Subcutaneous abdominal adipose tissue (tissue), 5 donors: ENCODE measurements around the gene NLRP5.
"Not testable (repeated sequence)": the region's sequence is repeated elsewhere in the genome, so short reads cannot be mapped to it uniquely, and the experiment has no call there.

Source experiments
- H3K27ac ChIP-seq: one replicate; pipeline ENCODE4 v1.7.0; 2013; ENCODE audit warnings: low read depth, mild to moderate bottlenecking, inconsistent platforms, low read length, moderate library complexity
- H3K27me3 ChIP-seq, 5 donors: one replicate each; pipeline ENCODE4 v1.7.0; 2013; ENCODE audit warnings: low read length in 5 of 5, inconsistent platforms in 1 of 5; ENCODE audit not compliant: control insufficient read depth in 5 of 5, insufficient read depth in 4 of 5
- H3K36me3 ChIP-seq, 5 donors: one replicate each; pipeline ENCODE4 v1.7.0; 2013; ENCODE audit warnings: low read length in 5 of 5; ENCODE audit not compliant: control insufficient read depth in 5 of 5, insufficient read depth in 5 of 5
- H3K4me1 ChIP-seq, 5 donors: one replicate each; pipeline ENCODE4 v1.7.0; 2013; ENCODE audit warnings: low read length in 5 of 5, mild to moderate bottlenecking in 3 of 5, moderate library complexity in 1 of 5; ENCODE audit not compliant: control insufficient read depth in 5 of 5, insufficient read depth in 5 of 5
- H3K4me3 ChIP-seq, 5 donors: one replicate each; pipeline ENCODE4 v1.7.0; 2013; ENCODE audit warnings: low read length in 5 of 5, low read depth in 1 of 5
- H3K9ac ChIP-seq, 5 donors: one replicate each; pipeline ENCODE4 v1.7.0; 2013; ENCODE audit warnings: low read length in 5 of 5, mild to moderate bottlenecking in 4 of 5, moderate library complexity in 3 of 5
- H3K9me3 ChIP-seq, 5 donors: one replicate each; pipeline ENCODE4 v1.7.0; 2013; ENCODE audit warnings: low read length in 5 of 5; ENCODE audit not compliant: control insufficient read depth in 5 of 5
- donor health status: healthy.
- donor health status: healthy.
- donor health status: healthy.
- donor health status: healthy.
- donor health status: healthy.

NLRP5 gene

DNA sequence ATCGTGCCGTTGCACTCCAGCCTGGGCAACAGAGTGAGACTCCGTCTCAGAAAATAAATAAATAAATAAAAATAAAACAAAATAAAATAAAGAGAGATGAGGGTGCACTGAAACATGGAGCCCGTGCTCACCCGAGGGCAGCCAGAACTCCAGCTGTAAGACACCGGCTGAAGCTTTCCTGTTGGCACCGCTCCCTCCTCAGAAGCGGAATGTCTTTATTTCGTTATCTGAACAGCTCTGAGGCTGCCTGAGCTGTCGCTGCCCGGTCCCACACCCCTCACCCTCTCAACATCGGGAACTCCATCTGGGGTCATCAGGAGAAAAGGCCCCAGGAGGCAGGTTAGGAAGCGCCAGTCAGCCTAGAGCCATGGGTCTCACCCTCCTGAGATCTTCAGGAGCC lies 110.1 kb downstream of the NLRP5 start:
- H3K9ac ChIP-seq = no peak overlapping the region
- peaks cover 0 to 66% (median 42%) of the 10 kb centered on the region in 5 donors for H3K36me3 ChIP-seq
- peaks cover 0 to 19% (median 5%) of the 10 kb centered on the region in 5 donors for H3K4me1 ChIP-seq
- no peaks in the 10 kb centered on the region for H3K9me3 ChIP-seq
- no peak overlapping the region for H3K27ac ChIP-seq
- no peak overlapping the region for H3K4me3 ChIP-seq
- H3K27me3 ChIP-seq = no peaks in the 10 kb centered on the region

DNA sequence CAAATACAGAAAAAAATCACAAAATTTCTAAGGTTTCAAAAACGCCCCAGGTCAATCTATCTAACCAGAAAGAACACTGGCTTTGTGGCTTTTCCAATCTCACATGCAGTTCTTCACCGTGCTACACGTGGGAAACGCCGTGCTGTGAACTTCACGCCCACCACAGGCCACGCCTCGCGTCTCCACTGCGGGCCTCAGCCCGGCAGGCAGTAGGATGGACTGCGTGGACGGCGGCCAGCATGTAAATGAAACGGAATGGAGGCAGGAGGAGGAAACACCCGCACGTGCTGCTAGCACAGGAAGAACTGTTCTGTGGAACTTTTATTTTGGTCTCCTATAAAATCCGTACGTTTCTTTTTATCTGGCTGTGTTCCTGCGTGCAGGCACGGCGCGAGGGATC lies 110.7 kb downstream of the NLRP5 start:
- no peaks in the 10 kb centered on the region for H3K9me3 ChIP-seq
- no peak overlapping the region for H3K4me3 ChIP-seq
- peaks cover 0 to 72% (median 48%) of the 10 kb centered on the region in 5 donors for H3K36me3 ChIP-seq
- H3K4me1 ChIP-seq = peaks cover 0 to 14% (median 0%) of the 10 kb centered on the region in 5 donors
- no peaks in the 10 kb centered on the region for H3K27me3 ChIP-seq
- H3K27ac ChIP-seq = no peak overlapping the region
- H3K9ac ChIP-seq = no peak overlapping the region

DNA sequence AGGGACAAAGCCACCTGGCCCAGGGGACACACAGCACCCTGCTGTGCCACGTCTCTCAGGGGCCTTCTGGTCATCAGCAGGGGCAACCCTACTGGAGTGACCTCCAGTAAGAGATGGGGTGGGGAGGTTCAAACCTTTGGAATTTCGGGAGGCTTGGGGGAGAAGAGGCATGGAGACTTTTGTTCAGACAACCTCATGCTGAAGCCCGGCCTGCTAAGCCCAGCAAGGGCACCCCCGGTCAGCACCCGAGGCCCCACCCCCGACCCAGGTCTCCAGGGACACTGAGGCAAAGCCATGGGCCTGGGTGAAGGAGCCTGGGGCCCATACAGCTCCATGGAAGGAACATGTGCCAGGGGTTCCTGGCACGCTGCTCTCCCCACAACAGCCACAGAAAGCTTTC lies 111.2 kb downstream of the NLRP5 start:
- Histone ChIP-seq H3K27me3 (no peaks in the 10 kb centered on the region), H3K9ac (no peak overlapping the region), H3K36me3 (peaks cover 0 to 76% (median 52%) of the 10 kb centered on the region in 5 donors), H3K27ac (no peak overlapping the region), H3K4me1 (peaks cover 0 to 12% (median 0%) of the 10 kb centered on the region in 5 donors), H3K9me3 (no peaks in the 10 kb centered on the region), H3K4me3 (no peak overlapping the region)

DNA sequence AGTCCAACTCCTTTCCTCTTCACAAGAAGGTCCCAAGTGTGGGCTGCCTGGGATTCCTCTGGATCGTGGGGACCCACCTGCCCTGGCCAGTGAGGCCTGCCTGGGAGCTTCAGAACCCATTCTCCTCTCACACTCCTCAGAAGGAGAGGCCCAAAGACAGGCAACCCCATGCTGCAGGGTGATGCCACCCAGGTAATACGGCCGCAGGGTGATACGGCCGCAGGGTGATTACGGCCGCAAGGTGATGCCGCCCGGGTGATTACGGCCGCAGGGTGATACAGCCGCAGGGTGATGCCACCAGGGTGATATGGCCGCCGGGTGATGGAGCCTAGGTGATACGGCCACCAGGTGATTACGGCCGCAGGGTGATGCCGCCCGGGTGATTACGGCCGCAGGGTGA lies 111.7 kb downstream of the NLRP5 start:
- not testable (repeated sequence) for H3K4me3 ChIP-seq

DNA sequence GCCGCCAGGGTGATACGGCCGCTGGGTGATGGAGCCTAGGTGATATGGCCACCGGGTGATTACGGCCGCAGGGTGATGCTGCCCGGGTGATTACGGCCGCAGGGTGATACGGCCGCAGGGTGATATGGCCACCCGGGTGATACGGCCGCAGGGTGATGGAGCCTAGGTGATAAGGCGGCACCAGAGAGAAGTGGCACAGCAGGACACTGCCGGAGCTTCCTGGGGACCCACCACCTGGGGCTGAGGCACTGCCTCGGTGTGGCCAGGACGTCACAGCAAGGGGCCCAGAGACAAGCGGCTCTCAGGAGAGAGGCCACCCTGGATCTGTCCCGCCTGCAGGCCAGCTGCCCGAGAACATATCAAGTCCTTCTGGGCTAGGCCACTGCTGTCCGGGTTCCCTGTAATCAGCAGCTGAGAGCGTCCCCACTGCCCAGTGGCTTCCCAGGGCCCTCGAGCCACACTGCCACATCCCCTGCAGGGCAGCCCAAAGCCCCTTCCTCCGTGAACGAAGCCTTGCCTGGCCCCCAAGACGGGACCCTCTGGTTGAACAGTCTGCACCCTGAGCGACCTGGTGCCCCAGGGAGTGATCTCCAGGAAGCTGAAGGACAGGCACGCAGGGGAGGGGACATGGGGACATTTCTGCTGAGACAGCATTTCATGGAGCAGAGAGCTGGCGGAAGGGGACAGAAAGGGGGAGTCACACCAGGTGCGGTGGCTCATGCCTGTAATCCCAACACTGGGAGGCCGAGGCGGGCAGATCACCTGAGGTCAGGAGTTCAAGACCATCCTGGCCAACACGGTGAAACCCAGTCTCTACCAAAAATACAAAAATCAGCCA lies 112.4 kb downstream of the NLRP5 start:
- Histone ChIP-seq H3K9ac (no peak overlapping the region), H3K9me3 (no peaks in the 10 kb centered on the region), H3K36me3 (peaks cover 0 to 69% (median 48%) of the 10 kb centered on the region in 5 donors), H3K27me3 (no peaks in the 10 kb centered on the region), H3K4me3 (no peak overlapping the region), H3K4me1 (peaks cover 0 to 12% (median 5%) of the 10 kb centered on the region in 5 donors), H3K27ac (no peak overlapping the region)

More for the DNA sequence above, 111.7 kb downstream of the NLRP5 start:
- peaks cover 0 to 73% (median 53%) of the 10 kb centered on the region in 5 donors for H3K36me3 ChIP-seq
- not testable (repeated sequence) for H3K27me3 ChIP-seq, H3K27ac ChIP-seq, H3K9me3 ChIP-seq, H3K9ac ChIP-seq
- H3K4me1 ChIP-seq = peaks cover 0 to 12% (median 4%) of the 10 kb centered on the region in 5 donors

DNA sequence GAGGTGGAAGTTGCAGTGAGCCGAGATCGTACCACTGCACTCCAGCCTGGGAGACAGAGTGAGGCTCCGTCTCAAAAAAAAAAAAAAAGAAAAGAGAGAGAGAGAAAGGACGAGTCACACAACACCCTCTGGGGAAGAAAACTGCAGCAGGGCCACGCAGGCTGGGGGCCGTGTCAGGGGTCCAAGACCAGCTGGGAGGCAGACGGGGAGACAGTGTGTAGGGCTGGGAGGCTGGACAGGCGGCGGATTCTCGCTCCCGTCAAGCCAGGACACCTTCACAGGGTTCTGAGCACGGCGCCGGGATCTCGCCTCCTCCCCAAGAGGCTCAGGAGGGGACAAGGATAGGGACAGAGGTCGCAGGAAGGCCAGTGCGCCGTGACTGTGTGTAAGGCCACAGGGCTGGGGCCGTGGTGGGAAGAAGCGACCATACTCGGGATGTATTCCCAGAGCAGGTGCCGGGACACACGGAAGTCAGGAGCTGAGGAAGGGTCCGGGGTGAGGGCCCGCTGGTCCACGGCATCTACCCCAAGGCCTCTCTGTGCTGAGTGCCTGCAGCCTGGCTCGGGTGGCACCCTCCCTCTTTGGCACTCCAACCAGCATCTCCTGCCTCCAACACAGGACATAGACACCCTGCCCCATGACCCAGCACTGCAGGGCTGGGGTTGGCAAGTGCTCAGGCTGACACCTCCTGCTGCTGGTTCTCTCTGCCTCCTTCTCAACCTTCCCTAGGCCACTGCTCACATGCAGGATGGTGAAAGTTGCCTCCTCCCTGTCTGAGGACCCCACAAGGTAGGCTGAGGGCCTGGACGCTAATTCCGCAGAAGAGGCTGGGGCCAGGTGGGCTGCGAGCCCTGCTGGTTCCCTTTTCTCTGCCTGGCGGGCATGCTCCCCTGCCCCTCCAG lies 113.3 kb downstream of the NLRP5 start:
- Histone ChIP-seq H3K4me3 (no peak overlapping the region), H3K4me1 (peaks cover 0 to 17% (median 10%) of the 10 kb centered on the region in 5 donors), H3K36me3 (peaks cover 0 to 65% (median 48%) of the 10 kb centered on the region in 5 donors), H3K27ac (no peak overlapping the region), H3K27me3 (no peaks in the 10 kb centered on the region), H3K9ac (no peak overlapping the region), H3K9me3 (no peaks in the 10 kb centered on the region)

DNA sequence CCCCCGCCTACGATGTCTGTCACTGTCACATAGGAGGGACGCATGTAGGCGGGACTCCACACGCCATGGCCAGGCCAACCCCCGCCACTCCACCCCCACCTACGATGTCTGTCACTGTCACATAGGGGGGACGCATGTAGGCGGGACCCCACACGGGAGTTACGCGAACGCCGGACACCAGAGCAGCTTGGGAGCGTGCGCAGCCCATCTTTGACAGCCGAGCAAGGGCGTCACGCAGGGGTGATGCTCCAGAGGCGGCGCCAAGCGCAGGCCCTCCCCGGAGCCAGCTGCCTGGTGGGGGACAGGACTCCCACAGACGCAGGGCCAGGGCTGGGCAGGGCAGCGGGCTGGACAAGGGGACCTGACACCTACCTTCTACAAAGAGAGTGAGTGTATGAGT lies 114.5 kb downstream of the NLRP5 start:
- Histone ChIP-seq H3K4me1 (peaks cover 0 to 27% (median 19%) of the 10 kb centered on the region in 5 donors), H3K27me3 (no peaks in the 10 kb centered on the region), H3K36me3 (peaks cover 0 to 56% (median 44%) of the 10 kb centered on the region in 5 donors), H3K9ac (no peak overlapping the region), H3K4me3 (no peak overlapping the region), H3K27ac (no peak overlapping the region), H3K9me3 (no peaks in the 10 kb centered on the region)

DNA sequence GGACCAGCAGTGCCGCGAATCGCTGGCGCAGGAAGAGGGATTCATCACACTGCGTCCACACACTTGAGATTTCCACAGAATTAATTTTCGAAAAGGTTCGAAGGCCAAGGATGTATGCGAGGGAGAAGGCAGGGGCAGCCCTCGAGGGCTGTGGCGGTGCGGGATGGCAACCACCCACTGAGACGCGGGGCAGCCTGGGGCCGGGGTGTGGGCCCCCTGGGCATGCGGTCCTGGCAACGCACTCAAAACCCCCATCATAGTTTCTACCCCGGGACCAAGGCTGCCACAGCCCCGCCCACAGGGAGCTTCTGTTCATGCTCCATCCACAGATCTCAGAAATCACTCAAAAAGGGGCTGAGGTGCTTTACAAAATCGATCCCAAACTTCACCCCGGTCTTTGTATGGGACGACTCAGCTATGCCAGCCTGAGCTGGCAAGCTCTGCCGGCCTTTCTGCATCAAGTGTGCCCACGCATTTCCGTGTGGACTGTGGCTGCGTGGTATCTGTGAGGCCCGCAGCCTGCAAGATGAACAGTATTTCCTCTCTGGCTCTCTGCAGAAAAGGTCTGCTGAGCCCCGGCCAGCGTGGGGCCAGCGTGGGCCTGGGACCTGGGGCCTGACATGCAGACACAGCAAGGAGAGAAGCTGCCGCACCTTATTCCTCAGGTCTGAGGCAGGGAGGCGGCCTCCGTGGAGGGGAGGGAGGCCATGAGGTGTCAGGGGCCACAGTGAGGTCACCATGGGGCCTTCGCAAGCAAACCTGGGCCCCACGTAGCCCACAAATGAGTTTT lies 115.4 kb downstream of the NLRP5 start:
- Histone ChIP-seq H3K4me1 (peaks cover 0 to 36% (median 27%) of the 10 kb centered on the region in 5 donors), H3K27ac (no peak overlapping the region), H3K27me3 (no peaks in the 10 kb centered on the region), H3K36me3 (peaks cover 0 to 64% (median 45%) of the 10 kb centered on the region in 5 donors), H3K9me3 (no peaks in the 10 kb centered on the region), H3K9ac (no peak overlapping the region), H3K4me3 (no peak overlapping the region)

DNA sequence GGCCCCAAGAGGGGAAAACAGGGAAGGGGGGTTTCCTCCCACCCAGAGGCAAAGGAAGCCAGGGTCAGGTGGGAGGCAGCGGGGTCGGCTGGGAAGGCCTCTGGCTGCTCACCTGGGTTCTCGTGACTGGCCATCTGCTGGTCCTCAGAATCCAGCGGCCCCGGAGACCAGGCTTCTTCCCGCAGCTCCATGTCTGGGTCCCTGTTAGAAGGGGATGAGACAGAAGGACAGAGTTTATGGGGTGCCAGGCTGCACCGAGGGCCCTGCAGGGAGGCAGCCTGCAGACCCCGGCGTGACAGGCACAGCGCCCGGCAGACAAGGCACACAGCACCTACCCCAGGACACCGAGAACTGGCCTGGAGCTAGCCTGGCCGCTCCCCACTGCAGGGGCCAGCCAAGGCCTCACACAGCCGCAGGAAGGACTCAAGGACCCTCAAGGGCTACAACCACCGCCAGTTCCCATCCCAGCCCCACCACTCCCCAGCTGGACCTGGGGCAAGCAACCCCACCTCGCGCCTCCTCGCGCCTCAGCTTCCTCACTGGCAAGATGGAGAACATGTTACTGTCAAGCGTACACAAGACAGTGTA lies 116.5 kb downstream of the NLRP5 start:
- no peaks in the 10 kb centered on the region for H3K27me3 ChIP-seq
- no peak overlapping the region for H3K27ac ChIP-seq

More for the DNA sequence above, 116.5 kb downstream of the NLRP5 start:
- Histone ChIP-seq H3K9me3 (no peaks in the 10 kb centered on the region), H3K9ac (peak overlapping the region in 1 of 5 donors; percentile 25), H3K36me3 (peaks cover 0 to 58% (median 43%) of the 10 kb centered on the region in 5 donors), H3K4me1 (peaks cover 0 to 39% (median 26%) of the 10 kb centered on the region in 5 donors), H3K4me3 (no peak overlapping the region)
